ENCODE measurements around the gene SCNN1A. TPM values are rescaled to one million over a fixed set of nuclear protein-coding genes. Genes with fewer than 3 reads are reported as not detected.

Gene SCNN1A
- total RNA-seq, 4 donors from 2014 or later = 88.9 to 266 (median 111) TPM

DNA sequence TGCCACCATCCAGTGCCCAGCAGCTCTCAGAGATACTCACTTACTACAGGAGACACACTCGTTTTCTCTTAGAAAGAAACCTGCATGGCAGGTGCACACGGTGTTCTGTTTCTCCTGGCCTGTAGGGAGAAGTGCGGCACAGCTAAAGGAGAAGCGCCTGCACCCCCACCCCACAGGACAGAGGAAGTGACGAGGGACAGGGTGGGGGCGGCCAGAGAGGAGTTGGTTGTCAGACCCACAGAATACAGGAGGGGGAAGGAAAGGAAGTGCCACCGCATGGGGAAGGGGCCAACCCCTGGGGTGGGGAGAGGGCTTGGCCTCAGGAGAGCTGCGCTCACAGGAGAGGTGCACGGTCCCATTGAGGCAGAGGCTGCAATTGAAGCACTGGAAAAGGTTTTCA lies 42.3 kb downstream of the SCNN1A start:
- peaks cover 43 to 71% (median 61%) of the 10 kb centered on the region in 3 donors for H3K36me3 ChIP-seq
- no peaks in the 10 kb centered on the region for H3K9me3 ChIP-seq
- no peak overlapping the region for H3K4me3 ChIP-seq
- 47 to 58% methylated on average over 3 to 9 of the region's 9 CpGs for WGBS, 2 donors
- H3K27me3 ChIP-seq = no peaks in the 10 kb centered on the region
- intact Hi-C loops (cut with DNase I) = no loop called here
- H3K4me1 ChIP-seq = peaks cover 71 to 100% (median 94%) of the 10 kb centered on the region in 3 donors
- no peak for DNase-seq
- TF ChIP-seq POLR2A (IDR thresholded peaks at IDR 0.05) = no peak
- TF ChIP-seq, protein P1, sequence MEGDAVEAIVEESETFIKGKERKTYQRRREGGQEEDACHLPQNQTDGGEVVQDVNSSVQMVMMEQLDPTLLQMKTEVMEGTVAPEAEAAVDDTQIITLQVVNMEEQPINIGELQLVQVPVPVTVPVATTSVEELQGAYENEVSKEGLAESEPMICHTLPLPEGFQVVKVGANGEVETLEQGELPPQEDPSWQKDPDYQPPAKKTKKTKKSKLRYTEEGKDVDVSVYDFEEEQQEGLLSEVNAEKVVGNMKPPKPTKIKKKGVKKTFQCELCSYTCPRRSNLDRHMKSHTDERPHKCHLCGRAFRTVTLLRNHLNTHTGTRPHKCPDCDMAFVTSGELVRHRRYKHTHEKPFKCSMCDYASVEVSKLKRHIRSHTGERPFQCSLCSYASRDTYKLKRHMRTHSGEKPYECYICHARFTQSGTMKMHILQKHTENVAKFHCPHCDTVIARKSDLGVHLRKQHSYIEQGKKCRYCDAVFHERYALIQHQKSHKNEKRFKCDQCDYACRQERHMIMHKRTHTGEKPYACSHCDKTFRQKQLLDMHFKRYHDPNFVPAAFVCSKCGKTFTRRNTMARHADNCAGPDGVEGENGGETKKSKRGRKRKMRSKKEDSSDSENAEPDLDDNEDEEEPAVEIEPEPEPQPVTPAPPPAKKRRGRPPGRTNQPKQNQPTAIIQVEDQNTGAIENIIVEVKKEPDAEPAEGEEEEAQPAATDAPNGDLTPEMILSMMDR (IDR thresholded peaks at IDR 0.05) = peak in 1 of 6 experiments; percentile 9
- H3K27ac ChIP-seq = peak overlapping the region; percentile 95 to 100 (median 96)

DNA sequence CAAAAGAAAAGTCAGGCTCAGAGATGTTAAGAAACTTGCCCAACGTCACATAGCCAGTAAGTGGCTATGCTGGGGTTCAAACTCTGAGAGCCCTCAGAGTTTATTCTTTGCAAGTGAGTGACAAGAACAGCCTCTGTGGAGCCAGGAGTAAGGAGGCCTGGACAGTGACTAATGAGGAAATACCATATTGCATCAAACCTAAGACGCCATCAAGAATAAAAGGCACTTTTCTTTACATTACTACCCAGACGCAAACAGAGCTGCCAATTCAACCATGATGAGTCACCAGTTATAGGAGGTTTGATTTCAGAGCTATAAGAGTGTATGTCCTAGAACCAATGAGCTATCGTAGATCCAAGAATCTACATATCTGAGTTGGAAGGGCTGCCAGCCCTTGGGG lies 42.9 kb downstream of the SCNN1A start:
- intact Hi-C loops (cut with DNase I) = no loop called here
- H3K9me3 ChIP-seq = no peaks in the 10 kb centered on the region
- no peak for DNase-seq
- H3K4me1 ChIP-seq = peaks cover 71 to 100% (median 94%) of the 10 kb centered on the region in 3 donors
- H3K27ac ChIP-seq = peak overlapping the region; percentile 95 to 100 (median 96)
- no peak overlapping the region for H3K4me3 ChIP-seq
- H3K27me3 ChIP-seq = no peaks in the 10 kb centered on the region
- TF ChIP-seq POLR2A (IDR thresholded peaks at IDR 0.05) = no peak
- TF ChIP-seq, protein P1 (IDR thresholded peaks at IDR 0.05) = no peak
- H3K36me3 ChIP-seq = peaks cover 48 to 77% (median 66%) of the 10 kb centered on the region in 3 donors
- WGBS, 2 donors = 32% methylated on average over 4 of the region's 4 CpGs

DNA sequence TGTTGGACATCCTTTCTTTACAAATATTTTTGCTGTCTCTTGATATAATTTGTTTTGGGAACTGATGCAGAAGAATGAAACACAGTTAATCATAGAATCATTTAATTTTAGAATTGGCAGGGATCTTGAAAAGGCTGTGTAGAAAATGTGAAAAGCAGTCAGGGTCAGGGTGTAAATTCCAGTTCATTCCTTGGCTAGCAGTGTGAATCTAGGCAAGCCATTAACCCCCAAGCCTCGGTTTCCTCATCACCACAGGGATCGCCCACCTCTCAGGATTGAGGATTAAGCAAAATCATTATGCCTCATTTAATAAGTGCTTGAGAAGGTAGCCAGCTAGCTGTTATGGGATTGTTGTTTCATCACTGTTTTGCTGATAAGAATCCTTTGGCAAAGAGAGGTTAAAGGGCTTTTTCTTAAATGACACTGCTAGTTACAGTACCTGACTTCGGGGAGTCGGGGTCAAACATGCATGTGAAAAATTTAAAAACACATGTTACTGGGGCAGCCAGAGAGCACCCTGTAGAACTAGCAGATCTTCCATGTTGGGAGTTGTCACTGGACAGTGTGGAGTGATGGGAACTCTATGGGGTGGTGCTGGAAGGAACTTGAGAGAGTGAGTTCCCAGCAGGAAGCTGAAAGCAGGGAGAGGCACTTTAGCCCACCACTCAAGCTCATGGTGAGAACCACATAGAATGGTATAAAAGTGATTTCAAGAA lies 44.2 kb downstream of the SCNN1A start:
- peaks cover 52 to 88% (median 66%) of the 10 kb centered on the region in 3 donors for H3K36me3 ChIP-seq
- H3K4me3 ChIP-seq = no peak overlapping the region
- DNase-seq = no peak
- H3K27ac ChIP-seq = peak overlapping the region; percentile 33 to 100 (median 90)
- H3K9me3 ChIP-seq = no peaks in the 10 kb centered on the region
- intact Hi-C loops (cut with DNase I) = no loop called here
- H3K4me1 ChIP-seq = peaks cover 64 to 100% (median 99%) of the 10 kb centered on the region in 3 donors
- 70 to 72% methylated on average over 4 of the region's 4 CpGs for WGBS, 2 donors
- TF ChIP-seq, protein P1 (IDR thresholded peaks at IDR 0.05) = no peak
- TF ChIP-seq POLR2A (IDR thresholded peaks at IDR 0.05) = no peak
- H3K27me3 ChIP-seq = no peaks in the 10 kb centered on the region

DNA sequence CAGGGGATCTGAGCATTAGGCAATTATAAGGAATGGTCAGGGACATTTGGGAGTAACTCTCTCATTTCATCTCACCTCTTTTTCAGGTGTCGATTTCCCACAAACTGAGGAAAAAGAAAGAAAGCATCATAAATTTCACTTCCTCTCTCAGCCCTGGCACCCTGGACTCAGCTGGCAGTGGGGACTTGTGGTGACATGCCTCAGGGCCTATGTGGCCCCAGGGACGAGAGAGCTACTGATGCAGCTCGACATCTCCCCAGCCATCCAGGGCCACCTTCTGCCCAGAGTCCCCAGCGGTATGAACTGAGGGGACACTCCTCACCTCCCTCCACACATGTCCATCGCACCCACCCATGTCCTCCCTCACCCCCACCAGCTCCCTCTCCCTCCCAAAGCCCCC lies 45.2 kb downstream of the SCNN1A start:
- H3K36me3 ChIP-seq = peaks cover 52 to 88% (median 66%) of the 10 kb centered on the region in 3 donors
- H3K27me3 ChIP-seq = no peaks in the 10 kb centered on the region
- WGBS, 2 donors = 50 to 57% methylated on average over 1 to 5 of the region's 5 CpGs
- H3K4me1 ChIP-seq = peaks cover 57 to 100% (median 99%) of the 10 kb centered on the region in 3 donors
- no peak for TF ChIP-seq POLR2A (IDR thresholded peaks at IDR 0.05)
- TF ChIP-seq, protein P1 (IDR thresholded peaks at IDR 0.05) = no peak
- H3K4me3 ChIP-seq = no peak overlapping the region
- no peaks in the 10 kb centered on the region for H3K9me3 ChIP-seq
- DNase-seq = no peak
- intact Hi-C loops (cut with DNase I) = no loop called here
- H3K27ac ChIP-seq = peak overlapping the region in 3 of 4 donors; percentile 84 to 100 (median 95)

DNA sequence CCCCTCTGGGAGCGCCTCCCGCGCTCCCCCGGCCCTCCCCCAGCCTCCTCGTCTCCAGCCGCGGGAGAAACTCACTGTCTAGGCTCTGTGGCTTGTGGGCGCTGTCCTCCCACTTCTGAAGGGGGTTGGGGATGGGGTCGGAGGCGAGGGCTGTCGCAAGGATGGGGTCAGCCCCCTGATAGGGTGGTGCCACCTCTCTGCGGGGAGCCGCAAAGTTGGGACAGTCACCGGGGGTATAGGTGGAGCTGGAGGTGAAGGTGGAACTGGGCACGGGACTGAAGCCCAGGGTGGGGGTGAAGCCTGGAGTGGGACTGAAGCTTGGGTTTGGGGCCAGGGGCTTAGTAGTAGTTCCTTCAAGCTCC lies 45.7 kb downstream of the SCNN1A start:
- no peak for TF ChIP-seq POLR2A (IDR thresholded peaks at IDR 0.05)
- TF ChIP-seq, protein P1 (IDR thresholded peaks at IDR 0.05) = no peak
- Histone ChIP-seq H3K4me1 (peaks cover 57 to 100% (median 99%) of the 10 kb centered on the region in 3 donors), H3K27me3 (no peaks in the 10 kb centered on the region), H3K4me3 (no peak overlapping the region), H3K27ac (peak overlapping the region; percentile 15 to 100 (median 90)), H3K36me3 (peaks cover 52 to 83% (median 66%) of the 10 kb centered on the region in 3 donors), H3K9me3 (no peaks in the 10 kb centered on the region)
- 82% methylated on average over 3 of the region's 15 CpGs; no CpG with 5 or more reads in 1 of the 2 donors for WGBS, 2 donors
- intact Hi-C loops (cut with DNase I) = loop anchor here (10.0 kb wide), 1 partner anchor 135 kb away; no protein-coding TSS in a partner anchor
- no peak for DNase-seq
